HPDE6-E6E7 (cell line): Measurements from ENCODE around the gene GOLIM4.
"Not testable (repeated sequence)": the region's sequence is repeated elsewhere in the genome, so short reads cannot be mapped to it uniquely, and the experiment has no call there.

Experiments used
- DNase-seq: peaks from one replicate; pipeline ENCODE4 v3.0.0; 2011; ENCODE audit warnings: missing footprints; ENCODE audit errors: extremely low spot score

GOLIM4 gene, protein sequence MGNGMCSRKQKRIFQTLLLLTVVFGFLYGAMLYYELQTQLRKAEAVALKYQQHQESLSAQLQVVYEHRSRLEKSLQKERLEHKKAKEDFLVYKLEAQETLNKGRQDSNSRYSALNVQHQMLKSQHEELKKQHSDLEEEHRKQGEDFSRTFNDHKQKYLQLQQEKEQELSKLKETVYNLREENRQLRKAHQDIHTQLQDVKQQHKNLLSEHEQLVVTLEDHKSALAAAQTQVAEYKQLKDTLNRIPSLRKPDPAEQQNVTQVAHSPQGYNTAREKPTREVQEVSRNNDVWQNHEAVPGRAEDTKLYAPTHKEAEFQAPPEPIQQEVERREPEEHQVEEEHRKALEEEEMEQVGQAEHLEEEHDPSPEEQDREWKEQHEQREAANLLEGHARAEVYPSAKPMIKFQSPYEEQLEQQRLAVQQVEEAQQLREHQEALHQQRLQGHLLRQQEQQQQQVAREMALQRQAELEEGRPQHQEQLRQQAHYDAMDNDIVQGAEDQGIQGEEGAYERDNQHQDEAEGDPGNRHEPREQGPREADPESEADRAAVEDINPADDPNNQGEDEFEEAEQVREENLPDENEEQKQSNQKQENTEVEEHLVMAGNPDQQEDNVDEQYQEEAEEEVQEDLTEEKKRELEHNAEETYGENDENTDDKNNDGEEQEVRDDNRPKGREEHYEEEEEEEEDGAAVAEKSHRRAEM

DNA sequence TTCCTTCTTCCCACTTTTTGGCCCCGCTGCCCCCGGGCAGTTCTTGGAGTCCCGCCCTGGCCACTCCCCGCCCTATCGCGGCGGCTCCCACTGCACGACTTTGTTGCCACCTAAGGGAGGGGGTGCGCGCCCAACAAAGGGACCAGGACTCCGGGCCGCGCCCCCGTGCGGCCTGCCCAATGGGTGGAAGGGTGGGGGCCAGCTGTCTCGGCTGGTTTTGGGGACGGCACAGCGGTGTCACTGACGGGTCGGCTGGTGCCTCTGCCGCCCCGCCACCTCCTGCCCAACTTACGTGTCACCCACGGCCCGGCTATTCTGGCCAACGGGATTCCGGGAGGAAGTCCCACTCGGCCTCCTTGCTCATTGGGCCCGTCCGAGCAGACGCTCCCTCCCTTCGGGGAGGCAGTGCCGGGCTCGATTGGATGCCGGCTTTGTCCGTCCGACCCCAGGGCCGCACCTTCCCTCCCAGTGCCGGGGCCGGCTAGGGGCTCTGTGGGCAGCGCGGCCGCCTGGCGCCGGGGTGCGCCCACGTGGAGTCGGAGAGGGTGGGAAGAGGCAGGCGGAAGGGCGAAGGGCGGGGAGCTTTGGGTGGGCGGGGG is at the start of gene GOLIM4:
Gene GOLIM4 (minus strand): TSS at position 314 of the 599 bp plus-strand sequence. CDS start 639 bp downstream, outside the sequence.
- DNase-seq, result peak; percentile 94

DNA sequence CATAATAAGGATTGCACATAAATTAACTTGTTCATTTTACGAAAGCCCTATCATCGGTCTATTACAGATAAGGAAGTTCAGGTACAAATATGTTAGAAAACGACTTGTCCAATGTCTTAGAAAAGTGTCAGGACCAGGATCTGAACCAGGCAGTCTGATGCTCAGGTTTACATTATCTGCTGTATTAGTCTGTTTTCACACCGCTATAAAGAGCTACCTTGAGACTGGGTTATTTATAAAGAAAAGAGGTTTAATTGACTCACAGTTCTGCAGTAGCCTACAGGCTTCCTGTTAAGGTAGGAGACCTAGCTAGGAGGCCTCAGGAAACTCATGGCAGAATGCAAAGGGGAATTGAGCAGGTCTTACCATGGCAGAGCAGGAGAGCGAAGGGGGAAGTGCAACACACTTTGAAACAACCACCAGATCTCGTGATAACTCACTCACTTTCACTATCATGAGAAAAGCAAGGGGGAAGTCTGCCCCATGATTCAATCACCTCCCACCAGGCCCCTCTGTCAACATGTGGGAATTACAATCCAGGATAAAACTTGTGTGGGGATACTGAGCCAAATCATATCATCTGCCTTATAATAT is 45.8 kb upstream of the GOLIM4 start:
- DNase-seq, result no peak

DNA sequence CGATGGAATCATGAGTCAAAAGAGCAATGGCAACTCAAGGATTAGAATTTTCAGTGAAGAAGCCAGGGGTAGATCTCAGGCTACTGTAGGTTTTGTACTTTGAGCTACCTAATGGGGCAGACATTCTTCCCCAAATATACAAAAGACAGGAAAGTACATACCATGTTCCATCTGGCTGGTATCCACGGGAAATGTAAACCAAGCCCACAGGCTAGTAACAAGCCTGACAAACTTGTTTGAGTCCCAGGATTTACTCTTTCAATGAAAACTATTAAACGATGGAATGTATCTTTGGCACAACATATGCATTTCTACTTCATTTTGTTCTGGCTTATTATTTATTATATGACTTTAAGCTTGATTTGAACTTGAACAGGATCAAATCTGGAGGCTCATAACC is 44.2 kb upstream of the GOLIM4 start:
- DNase-seq, result no peak

DNA sequence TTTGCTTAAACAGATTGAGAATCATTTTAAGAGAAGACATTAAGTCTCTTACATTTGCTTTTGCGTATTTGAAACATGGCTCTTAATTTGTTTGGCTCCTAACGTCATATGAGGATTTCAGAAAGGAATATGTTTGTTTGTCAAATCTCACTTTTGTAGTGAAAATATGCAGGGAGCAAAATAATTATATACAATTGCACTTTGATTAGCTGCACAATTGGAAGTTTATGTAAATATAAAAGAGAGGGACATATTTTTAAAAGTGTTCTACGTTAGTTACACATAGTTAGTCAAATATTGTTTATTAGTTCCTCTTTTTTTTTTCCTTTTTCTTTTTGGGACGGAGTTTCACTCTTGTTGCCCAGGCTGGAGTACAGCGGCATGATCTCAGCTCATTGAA is 42.7 kb upstream of the GOLIM4 start:
- no peak for DNase-seq

DNA sequence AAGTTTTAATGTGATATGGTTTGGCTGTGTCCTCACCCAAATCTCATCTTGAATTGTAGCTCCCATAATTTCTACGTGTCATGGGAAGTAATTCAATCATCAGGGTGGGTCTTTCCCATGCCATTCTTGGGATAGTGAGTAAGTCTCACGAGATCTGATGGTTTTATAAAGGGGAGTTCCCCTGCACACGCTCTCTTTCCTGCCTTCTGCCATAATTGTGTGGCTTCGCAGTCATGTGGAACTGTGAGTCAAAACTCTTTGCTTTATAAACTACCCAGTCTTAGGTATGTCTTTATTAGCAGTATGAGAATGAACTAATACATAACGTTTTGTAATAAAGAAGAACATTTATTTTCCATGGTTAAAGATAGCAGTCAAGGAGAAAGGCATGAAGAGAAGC is 39.2 kb upstream of the GOLIM4 start:
- DNase-seq, result no peak

DNA sequence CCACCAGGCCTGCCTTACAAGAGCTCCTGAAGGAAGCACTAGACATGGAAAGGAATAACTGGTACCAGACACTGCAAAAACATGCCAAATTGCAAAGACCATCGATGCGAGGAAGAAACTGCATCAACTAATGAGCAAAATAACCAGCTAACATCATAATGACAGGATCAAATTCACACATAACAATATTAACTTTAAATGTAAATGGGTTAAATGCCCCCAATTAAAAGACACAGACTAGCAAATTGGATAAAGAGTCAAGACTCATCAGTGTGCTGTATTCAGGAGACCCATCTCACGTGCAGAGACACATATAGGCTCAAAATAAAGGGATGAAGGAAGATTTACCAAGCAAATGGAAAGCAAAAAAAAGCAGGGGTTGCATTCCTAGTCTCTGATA is 34.5 kb upstream of the GOLIM4 start:
- DNase-seq, result not testable (repeated sequence)

DNA sequence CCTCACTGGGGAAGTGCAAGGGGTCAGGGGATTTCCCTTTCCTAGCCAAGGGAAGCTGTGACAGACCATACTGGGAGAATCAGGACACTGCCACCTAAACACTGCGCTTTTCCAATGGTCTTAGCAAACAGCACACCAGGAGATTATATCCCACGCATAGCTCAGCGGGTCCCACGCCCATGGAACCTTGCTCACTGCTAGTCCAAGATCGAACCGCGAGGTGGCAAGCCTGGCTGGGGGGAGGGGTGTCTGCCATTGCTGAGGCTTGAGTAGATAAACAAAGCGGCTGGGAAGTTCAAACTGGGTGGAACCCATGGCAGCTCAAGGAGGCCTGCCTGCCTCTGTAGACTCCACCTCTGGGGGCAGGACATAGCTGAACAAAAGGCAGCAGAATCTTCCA is 32.7 kb upstream of the GOLIM4 start:
- DNase-seq, result not testable (repeated sequence)

DNA sequence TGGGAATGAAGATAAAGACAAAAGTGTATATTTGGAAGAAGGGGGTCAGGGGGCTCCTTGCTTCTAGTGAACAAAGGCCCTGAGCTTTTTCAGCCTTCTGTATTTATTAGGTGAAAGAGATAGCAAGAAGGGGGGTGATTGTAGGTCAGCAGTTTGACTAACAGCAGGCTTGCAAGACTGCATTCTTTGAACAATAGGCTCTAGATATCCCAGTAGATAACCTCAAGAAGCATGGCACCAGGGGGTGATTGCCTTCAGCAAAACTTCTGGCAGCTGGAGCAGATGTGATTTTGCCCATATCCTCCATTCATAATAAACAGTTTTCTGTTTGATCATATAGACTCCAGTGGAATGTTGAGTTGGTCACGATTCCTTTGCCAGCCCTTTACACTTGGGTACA is 31.7 kb upstream of the GOLIM4 start:
- DNase-seq, result no peak

DNA sequence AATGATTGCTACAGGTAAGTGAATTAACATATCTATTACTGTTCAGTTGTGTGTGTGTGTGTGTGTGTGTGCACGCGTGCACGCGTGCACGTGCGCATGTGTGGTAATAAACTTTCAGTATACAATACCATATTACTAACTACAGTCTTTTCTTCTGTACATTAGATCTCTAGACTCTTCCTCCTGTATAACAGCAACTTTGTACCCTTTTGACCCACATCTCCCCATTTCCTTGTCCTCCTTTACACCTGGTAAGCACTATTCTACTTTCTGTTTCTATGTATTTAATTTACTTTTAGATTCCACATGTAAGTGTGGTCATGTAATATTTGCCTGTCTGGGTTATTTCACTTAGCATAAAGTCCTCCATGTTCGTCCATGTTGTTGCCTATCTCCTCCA is 29.1 kb upstream of the GOLIM4 start:
- no peak for DNase-seq

DNA sequence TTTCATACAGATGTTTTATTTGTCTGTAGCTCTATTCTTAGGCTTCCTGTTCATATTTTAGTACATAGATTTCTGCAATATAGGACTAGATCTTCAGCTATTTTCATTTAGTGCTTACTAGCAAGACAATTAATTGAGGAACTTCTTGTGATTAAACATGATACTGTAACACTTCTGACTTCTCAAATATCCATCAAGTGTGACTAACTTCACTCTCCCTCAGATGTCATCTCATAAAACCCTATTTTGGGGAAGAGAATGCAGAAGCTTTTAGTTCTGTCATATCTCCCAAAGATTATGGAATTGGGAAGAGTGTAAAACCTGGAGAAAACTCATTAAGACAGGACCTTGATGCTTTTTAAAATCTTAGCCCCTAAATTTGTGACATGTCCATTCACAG is 28.6 kb upstream of the GOLIM4 start:
- DNase-seq, result no peak

DNA sequence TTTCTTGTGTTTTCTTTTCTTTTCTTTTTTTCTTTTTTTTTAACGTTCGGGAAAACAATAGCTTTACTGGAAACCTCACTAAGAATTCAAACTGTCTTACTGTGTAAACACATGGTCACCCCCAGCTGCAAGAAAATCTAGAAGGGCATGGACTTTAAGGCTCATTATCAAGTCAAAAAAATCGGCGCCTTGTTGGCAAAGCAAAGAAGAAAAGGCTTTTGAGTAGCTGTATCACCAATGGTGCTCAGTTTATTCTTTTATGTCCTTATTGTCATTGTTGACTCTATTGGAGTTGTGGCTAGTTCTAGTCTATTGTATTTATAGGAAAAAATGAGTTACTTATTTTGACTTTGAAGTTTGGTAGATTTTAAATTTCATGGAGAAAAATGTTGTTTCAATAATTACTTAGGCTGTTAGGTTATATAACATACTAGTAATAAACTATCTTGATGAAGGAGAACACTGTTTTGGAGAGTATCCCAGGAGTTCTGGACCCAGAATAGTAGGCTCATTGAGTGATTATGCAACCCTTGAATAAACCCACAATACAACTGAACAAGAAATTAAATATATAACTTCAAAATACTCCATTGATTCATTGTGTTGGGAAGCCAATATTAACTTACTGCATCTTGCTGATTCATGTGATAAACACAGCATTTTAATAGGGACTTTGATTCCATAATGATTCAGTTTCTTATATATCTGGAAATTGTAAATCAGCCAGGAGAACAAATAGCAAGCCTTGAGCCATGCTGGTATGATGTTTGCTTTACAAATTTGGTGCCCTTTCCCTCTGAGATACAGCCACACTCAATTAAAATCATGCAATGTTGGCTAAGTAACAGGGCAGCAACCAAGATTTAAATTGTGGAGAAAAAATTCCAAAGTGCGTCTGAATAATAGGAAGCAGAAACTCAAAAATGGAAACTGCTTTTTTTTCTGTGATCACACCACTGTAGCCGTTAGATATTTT is 27.8 kb upstream of the GOLIM4 start:
- no peak for DNase-seq

DNA sequence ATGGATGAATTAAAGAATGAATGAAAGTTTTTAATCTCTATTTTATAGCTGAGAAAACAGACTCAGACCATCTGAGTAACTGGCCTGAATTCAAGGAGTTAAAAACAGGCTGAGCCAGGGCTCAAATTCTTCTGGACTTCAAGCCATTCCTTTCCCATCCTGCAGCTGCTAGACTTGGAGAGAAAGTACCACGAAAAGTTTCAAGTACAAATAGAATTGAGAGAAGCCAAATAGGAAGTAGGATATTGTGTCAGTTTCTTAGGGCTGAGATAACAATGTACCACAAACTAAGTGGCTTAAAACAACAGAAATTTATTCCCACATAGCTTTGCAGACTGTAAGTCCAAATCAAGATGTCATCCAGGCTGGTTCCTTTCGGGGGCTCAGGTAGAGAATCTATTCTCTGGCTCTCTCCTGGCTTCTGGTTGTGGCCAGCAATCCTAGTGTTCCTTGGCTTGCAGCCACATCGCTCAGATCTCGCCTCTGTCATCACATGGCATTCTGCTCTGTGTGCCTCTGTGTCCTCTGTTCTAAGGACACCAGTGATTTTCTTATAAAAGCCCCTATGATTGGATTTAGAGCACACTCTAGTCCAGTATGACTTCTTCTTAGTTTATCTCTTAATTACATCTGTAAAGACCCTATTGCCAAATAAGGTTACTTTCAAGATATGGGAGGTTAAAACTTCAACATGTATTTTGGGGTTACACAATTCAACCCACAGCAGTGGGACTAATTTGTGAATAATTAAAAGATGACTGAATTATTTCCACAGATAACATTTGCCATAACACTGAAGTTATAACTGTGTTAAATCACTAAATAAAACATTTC is 25.7 kb upstream of the GOLIM4 start:
- no peak for DNase-seq

DNA sequence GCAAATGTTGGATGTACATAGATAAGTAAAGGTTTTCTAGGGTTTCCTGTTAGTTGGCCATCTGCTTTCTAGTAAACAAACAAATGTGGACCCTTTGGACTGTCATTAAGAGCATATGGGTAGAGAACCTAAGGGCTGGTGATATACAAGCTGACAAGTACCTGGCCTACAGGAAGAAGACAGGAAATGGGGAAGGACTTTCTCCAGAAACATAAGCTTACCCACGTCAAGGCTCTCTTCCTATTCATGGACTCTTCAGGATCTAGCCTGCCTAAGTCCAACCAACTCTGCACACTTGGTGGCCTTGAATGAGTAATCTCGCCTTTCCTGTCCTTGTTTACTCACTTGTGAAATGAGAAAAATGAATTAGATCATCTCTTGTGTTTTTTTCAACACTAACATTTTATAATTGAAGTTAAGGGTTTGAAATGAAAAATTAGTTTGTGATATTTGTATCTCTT is 22.2 kb upstream of the GOLIM4 start:
- DNase-seq, result peak; percentile 7

DNA sequence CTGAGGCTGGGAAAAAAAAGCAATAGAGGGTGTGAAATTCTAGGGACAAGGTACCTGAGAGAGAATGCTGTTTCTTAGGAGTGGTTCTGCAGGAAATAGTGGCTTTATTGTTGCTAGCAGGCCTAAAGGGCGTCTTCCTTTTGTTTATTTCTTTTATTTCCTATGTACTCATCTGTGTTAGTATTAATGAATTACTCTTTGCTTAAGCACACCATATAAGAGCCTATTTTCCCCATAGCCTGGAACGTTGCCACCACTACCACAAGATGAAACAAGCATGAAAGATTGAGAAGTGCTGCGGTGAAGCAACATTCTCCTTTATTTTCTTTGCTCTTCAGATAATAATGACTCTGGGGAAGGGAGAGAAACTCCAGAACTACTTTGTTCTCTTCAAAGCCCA is 21.3 kb upstream of the GOLIM4 start:
- no peak for DNase-seq

DNA sequence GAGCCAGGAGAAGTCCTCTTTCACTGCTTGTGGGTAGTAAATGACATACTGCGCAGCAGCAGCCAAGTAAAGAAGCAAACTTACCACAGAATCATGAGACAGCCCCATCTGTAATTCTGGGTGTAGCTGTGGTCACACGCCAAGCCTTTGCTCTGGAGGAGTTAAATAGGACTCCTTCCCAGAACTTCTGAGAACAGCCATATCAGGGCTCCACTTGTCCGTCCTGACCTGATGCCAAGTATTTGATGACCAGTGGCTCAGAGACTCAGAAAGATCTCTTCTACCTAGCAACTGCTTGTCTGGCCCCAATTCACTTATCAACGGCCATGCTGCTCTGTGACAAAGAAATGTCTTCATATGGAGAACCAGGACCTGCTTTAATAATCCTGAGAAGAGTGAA is 20.6 kb upstream of the GOLIM4 start:
- DNase-seq, result no peak

DNA sequence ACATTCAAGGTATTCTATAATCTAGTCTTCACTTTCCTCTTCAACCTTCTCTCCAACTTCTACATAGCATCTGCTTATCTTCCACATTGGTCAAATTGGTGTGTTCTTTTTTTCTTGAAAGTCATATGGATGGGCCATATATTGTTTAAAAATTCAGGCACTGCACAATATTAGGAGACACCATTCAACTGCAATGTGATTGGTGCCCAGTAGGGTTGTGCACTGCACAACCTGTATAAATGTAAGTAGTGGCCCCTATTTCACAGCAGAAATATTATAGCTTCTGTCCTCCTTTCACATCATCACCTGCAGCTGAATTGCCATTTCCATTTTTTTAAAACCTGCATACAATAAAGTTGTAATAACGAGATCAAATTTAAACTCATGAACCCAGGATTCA is 18.1 kb upstream of the GOLIM4 start:
- DNase-seq, result no peak

DNA sequence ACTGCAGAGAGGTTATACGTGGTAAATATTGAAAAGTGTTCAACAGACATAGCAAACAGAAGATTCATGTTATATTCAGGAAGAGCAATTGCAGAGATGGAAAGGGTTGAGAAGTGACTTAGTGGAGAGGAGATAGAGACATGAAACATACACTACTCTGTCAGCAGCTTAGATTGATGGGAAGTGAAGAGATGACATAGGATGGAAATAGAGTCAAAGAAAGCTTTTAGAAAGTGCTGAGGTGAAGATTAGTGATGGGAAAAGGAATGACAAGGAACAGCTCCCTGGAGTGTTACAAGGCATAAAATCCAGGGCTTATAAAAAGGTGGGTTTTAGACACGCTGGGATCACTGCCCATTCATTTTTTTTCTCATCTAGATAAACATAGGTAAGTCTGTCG is 17.2 kb upstream of the GOLIM4 start:
- no peak for DNase-seq

DNA sequence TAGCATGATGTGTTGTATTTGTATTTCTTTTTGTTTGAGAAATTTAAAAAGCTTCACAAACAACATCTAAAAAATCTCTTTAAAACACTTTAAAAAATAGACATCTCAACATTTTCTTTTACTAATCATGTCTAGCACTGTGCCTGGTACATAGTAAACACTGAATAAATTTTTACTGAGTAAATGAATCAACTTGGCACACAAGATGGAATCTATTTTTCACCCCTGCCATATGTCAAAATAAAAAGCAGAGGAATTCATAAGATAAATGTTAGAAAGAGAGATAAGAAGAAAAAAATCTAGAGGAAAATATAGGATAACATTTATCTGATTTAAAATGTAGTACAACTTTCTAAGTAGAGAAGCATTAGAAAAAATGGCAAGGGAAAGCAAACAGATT is 8.6 kb upstream of the GOLIM4 start:
- no peak for DNase-seq

DNA sequence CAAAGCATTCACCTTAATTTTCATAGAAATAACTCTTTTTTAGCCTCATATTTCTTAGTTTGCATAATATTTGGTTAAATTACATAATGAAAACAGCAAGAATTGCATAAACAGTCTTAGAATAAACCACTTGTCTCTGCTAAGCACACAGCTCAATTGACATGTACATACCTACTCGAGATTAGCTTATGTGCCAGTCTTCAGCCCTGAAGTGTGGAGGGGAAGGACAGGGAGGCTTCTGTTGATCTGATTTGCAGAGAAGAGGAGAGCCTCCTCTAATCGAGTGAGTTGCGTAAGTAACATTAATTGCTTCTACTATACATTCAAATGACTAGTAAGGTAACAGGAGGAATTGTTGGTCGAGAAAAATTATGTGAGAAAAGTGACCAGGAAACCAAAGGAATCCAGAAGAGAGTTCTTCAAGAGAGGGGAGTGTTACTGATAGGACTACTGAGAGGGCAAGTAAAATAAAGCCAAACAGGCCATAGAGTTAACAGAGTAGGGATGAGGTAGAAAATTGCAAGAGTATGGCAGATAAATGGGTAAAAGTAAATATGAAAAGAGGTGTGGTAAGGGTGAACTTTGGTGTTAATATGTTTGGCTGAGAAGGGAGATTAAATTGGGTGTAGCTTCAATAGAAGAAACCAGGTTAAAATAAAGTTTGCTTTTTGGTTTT is 7.1 kb upstream of the GOLIM4 start:
- no peak for DNase-seq
